GM12874 (cell line): Measurements from ENCODE around the gene RNF149.

ENCODE experiments used
- CTCF ChIP-seq: IDR thresholded peaks from 2 replicates; pipeline ENCODE4 v1.5.1; 2011; ENCODE audit warnings: low read depth, mild to moderate bottlenecking, control low read depth, low read length, moderate library complexity; ENCODE audit not compliant: insufficient read depth

Gene RNF149

GRCh38 chr2:101234169-101234938 lies 74.1 kb downstream of the RNF149 start:
- TF ChIP-seq CTCF = no peak

GRCh38 chr2:101232770-101233169 lies 75.7 kb downstream of the RNF149 start:
- no peak for TF ChIP-seq CTCF

GRCh38 chr2:101231937-101232730 lies 76.4 kb downstream of the RNF149 start:
- TF ChIP-seq CTCF = no peak

- TF ChIP-seq CTCF = no peak
These were observed 77.3 kb downstream of the RNF149 start for GRCh38 chr2:101231240-101231639.

- no peak for TF ChIP-seq CTCF
These were observed 77.9 kb downstream of the RNF149 start for GRCh38 chr2:101230541-101231001.
